Activated CD4-positive, alpha-beta T cell treated with anti-CD3 and anti-CD28 coated beads, Interleukin-2, amount 50 U/mL, for 16 hours (primary cell): ENCODE measurements around the gene PRMT5.

Experiments used
- DNase-seq: peaks from one replicate; pipeline ENCODE4 v3.0.0-alpha.2; 2020

Gene PRMT5

DNA sequence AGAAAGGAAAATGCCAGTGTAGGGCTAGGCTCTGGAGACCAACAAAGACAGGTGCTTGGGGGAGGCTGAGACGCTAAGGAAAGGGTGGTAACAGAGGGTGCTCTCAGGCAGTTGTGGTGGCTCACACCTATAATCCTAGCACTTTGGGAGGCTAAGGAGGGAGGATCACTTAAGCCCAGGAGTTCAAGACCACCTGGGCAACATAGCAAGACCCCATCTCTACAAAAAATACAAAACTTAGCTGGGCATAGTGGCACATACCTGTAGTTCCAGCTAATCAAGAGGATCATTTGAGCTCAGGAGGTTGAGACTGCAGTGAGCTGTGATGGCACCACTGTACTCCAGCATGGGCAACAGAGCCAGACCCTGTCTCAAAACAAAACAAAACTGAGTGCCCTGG lies 33.8 kb downstream of the PRMT5 start:
- no peak for DNase-seq

DNA sequence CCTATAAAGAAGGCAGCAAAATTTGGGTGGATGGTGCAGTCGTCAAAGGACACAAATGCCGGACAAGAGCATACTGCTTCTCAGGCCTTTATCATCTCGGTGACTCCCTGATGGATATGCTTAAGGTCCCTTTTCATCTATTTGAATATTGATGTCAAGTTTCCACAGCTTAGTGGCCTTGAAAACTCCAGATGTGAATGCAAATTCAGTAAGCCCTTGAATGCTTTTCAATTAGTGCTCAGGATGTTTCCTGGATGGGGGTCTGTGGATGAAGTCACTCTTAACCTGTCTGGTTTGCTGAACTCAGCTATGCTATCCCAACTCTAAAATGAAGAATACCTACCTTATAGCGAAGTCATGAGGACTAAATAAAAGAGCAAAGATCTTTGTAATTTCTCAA lies 35.5 kb downstream of the PRMT5 start:
- no peak for DNase-seq

DNA sequence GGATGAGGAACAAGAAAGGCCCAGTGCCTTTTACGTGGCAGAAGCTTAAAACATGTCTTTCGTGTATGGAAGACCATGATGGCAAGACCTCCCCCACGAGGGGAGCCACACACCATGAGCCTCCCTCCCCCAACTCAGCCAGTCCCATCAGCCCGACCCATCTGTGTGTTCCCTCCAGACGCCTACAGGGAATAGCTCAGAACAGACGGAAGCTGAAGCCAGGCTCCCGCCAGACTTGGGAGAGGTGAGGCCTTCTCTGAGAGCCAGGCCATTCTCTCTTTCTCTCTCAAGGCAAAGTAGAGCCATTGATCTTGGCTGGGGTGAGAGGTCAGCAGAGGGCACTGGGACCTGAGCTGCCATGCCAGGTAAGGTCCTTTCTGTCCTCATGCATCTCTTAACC lies 36.7 kb downstream of the PRMT5 start:
- DNase-seq, result no peak

DNA sequence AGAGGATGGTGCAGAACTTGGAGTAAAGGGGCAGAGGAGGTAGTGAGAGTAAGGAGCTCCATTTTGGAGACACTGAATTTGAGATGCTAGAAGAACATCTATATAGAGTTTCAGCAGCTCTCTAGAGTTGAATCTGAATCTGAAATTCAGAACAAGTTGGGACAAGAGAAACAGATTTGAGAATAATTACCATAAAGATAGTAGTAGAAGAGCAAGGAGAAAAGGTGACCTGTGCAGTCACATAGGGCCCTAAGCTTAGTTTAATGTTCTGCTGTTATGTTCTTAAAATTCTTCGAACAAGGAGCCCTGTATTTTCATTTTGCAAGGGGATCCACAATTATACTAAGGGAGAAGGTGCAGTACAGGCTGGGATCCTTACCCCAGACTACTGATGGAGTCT lies 38.8 kb downstream of the PRMT5 start:
- DNase-seq, result no peak

DNA sequence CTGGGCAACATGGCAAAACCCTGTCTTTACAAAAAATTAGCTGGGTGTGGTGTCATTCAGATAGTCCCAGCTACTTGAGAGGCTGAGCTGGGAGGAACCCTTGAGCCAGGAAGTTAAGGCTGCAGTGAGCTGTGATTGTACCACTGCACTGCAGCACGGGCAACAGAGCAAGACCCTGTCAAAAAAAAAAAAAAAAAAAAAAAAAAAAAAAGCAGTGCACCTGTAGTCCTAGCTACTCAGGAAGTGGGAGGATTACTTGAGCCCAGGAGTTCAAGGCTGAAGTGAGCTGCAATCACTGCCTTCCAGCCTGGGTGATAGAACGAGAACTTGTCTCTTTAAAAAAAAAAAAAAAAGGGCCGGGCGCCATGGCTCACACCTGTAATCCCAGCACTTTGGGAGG lies 40.5 kb downstream of the PRMT5 start:
- no peak for DNase-seq

DNA sequence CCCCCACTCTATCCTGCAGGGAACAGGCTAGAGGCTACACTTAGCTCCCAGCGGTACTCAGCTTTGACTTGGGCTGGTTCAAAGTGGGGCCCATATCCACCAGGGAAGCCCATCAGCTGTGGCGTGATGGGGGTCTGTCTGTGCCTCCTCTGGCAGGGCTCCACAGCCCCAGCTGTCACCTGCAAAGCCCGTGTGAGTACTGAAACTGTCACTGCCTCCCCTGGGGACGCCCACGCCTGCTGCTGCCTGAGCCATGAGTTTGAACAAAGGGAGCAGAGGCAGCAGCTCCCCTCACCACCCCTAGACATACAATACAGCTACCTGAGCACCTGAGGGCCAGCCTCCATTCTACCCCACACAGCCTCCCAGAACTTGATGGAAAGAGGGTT lies 41.2 kb downstream of the PRMT5 start:
- no peak for DNase-seq

DNA sequence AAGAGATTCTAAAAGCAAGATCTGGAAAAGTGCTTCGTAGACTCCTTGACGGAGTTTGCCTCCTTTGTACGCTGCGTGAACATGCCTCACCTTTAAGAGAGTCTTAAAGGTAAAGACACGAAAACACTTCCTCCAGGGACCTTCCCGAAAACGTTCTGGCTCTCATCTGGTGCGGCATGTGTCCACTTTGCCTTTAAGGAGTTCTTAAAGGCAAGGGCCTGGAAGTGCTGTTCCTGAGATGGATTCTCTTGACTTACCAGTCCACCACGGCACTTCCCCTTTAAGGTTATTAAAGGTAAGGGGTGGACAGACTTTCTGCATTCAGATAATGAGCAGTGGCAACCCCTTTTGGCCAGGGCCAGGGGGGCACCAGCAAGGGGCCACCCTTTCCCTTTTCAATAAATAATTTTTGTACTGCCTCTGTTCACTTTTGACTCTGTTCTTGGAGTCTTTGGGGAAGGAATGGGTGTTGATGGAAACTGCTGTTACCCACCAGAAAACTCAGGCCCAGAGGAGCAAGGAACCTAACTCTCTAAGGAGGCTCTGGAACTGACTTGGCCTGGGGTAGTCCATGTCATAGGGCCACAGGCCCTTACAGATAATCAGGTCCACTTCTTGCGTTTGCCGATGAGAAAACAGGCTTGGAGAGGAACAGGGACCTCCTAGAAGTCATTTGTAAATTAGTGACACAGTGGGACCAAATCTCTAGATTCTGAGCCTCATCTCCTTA lies 41.8 kb downstream of the PRMT5 start:
- peak; percentile 56 for DNase-seq

DNA sequence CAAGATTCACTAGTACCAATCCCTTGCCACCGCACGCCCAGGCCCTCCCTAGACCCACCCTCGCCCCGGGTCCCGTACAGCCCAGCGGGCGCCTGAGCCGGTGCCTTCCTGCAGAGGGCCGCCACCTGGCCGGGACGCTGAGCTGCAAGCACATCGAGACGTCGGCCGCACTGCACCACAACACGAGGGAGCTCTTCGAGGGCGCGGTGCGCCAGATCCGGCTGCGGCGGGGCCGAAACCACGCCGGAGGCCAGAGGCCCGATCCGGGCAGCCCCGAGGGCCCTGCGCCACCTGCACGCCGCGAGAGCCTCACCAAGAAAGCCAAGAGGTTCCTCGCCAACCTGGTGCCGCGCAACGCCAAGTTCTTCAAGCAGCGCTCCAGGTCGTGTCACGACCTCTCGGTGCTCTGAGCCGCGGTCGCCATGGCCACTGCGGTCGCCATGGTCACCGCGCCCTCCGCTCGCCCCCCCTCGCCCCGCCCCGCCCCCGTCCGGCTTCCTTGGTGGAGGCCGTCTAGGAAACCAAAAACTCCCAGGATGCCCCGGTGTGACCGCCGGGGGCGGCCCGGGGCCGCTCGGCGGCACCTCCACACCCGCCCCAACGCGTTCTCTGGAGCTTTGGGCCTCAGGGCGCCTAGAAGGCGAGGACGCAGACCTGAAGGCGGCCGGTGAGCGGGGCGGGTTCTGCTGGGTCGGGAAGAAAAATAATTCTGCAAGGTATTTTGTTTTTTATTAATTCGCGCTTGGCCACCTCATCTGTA lies 42.5 kb downstream of the PRMT5 start:
- peak; percentile 73 for DNase-seq

DNA sequence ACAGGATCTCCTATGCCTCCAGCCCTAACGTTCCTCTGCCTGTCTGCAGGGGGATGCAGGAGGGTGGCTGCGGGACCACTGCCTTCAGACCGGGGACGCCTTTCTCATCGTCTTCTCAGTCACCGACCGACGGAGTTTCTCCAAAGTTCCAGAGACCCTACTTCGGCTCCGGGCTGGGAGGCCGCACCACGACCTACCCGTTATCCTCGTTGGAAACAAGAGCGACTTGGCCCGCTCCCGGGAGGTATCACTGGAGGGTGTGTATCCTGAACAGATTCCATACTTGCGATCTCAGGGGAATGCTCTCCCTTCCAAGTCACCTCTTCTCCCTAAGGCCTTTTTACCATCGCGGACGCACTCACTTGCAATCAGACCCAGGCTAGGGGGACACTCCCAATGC lies 43.2 kb downstream of the PRMT5 start:
- DNase-seq, result no peak

DNA sequence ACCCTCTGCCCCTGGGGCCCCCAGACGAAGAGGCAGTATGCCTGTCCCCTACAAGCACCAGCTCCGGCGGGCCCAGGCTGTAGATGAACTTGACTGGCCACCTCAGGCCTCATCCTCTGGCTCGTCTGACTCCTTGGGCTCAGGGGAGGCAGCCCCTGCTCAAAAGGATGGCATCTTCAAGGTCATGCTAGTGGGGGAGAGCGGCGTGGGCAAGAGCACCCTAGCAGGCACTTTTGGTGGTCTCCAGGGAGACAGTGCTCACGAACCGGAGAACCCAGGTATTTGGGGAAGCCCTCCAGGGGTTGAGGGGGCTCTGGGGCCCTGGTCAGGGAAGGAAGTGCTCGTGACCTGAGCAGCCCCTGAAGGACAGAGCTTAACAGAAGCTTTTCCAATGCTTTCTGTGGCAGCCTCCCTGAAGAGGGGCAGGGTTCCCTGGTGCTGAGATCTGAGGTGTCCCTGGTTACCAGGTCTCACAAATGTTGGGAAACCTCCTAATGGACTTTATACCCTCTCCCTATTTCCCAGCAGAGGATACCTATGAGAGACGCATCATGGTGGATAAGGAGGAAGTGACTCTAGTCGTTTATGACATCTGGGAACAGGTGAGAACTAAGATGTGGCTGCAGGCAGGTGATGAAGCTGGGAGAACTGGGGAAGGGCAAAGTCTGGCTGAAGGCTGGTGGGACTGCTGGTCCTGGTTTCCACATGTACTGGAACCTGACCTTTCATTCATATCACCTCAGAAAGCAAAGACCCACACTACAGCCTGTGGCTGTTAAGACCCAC lies 44.2 kb downstream of the PRMT5 start:
- DNase-seq, result no peak

DNA sequence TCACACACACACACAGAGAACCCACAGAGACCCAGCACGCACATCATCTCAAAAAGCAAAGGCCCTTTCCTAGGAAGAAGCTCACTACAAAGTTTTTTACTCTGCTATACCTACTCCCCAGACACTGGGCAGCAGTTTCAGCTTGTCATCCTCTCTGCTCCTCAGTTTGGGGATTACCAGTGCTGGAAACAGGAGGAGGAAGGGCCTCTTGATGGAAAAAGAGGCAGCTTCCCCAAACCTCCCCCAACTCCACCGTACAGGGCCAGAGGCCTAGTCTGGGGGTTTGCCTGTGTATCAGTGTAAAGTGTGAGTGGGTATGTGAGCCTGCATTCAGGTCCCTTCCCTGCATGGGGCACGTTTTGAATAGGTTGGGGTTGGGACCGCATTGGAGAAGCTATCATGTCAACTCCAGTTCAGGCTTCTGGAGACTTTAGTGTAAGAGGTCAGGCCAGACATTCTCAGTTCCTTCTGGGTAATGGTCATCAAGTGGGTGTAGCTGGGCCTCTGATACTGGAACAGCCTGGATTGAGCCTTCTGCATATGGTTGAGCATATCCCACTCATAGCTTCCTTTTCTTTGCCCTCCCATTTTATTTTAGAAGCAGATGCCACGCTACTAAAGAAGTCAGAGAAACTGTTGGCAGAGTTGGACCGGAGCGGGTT lies 45.0 kb downstream of the PRMT5 start:
- DNase-seq, result no peak

DNA sequence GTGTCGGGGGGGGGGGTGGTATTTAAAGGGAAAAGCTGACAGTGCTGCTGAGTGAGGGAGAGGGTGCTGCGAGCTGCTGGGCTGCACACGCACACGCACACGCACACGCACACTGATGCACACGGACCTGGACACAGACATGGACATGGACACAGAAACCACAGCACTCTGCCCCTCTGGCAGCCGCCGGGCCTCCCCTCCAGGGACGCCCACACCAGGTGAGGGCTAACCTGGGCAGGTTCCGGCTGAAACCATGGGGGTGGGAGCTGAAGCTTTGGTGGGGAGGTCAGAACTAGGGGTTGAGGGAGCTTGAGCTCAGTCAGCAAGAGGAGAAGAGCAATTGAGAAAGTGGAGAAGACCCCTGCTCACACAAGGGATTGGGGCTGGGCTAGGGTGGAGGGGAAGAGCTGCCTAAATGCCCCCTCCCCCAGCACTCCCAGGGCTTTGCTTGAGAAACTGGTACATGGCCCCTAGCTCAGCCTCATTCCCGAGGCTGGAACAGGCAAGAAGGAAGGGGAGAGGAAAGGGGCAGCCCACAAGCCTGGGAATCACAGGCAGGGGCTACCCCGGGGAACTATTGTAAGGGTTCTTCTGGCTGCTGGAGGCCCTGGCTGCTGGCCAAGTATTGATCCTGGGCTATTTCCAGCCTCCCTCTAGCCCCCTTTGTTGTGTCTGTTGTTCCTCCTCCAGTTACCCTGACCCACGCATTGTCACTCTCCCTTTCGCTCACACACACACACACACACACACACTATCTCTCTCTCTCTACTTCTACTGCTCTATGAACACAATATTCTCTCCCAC lies 45.8 kb downstream of the PRMT5 start, which contains the start of gene REM2:
TSS of gene REM2 (plus strand) at position 50 of the 804 bp plus-strand sequence. CDS start at position 116, 66 bp downstream.
- DNase-seq, result no peak

DNA sequence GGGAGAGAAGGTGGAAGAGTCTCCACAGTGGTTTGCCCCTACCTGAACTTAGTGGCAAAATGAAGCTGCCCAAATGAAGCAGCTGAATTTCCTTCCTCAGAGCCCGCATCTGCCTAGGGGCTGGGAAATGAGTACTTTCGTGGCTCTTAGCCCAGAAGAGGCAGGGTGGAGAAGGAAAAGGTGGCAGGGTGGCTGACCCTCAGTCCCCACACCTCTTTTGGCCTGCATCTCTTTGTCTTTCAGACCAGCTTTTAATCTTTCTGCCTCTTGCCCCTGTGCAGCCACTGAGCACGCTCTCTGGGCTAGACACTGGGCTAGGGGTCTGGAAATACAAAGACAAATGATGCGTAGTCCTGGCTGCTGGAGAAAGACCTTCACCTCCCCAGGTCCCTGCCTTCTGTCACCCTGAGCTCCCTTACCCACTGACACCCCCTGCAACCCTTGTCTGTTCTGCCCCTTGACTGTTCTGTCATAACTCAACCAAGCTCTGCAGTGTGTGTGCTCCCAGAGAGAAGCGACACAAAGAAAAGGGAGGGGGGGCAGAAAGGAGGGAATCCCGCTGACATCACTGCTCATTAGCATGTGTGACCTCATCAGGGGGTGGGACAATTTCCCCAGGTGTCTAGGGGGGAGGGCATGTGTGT lies 46.5 kb downstream of the PRMT5 start:
- no peak for DNase-seq

DNA sequence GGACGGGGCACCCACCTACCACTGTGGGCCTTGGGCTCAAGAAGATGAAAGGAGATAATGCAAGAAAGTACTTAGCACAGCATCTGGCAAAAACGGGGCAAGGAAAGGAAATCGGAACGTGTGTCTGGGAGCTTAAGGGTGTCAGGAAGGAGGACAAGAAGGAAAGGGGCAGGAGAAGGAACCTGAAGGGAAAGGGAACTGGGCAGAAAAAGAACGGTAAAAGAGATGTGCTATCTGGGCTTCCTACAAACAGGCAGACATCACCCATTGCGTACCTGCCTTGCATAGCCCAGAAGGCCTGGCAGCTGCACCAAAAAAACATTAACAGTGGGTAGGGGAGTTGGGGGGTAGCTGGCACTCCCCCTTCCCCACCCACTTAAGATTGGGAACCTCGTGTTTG lies 47.1 kb downstream of the PRMT5 start:
- no peak for DNase-seq

DNA sequence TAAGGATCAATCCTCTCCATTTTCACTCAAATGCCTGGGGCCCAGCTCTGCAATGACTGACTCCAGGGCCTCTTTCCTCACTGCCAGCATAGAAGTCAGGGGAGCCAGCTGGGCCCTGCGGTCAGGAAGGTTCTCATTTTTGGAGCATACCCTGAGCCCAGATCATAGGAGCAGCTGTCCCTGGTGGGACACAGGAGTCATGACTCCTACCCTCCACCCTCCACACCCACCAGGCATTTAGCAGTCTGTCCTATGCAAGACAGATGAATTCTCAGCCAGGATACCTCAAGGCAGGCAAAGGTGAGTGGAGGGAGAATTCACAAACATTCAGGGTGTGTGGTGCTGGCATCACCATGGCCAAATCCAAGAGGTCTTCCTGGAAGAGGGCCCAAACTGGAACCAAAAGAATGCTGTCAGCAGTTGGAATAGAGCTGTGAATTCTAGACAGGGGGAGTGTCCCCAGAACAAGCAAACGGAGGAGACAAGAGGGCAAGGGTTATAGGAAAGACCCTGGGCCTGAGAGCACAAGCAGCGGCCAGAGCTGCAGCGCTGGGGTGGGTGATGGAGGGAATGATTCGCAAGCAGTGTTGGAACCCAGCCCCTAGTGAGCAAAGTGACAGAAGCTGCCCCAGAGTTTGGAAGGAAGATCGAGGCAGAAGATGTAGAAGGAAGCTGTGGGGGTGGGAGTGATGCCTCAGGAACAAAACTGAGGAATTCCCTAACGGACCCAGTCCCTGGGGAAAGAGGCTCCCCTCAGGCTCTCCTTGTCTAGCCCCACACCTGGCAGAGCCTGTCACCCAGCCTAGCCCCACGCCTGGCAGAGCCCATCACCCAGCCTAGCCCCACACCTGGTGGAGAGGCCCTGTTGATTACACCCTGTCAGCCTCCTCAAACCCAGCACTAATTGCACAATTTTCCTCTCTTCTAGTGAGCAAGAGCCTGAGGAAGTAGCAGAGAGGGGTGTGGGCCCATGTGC lies 50.6 kb downstream of the PRMT5 start:
- DNase-seq, result no peak

DNA sequence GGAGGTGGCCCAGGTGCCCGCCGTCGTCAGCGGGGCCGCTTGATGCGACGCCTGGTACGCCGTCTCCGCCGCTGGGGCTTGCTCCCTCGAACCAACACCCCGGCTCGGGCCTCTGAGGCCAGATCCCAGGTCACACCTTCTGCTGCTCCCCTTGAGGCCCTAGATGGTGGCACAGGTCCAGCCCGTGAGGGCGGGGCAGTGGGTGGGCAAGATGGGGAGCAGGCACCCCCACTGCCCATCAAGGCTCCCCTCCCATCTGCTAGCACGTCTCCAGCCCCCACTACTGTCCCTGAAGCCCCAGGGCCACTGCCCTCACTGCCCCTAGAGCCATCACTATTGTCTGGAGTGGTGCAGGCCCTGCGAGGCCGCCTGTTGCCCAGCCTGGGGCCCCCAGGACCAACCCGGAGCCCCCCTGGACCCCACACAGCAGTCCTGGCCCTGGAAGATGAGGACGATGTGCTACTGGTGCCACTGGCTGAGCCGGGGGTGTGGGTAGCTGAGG lies 52.1 kb downstream of the PRMT5 start:
- DNase-seq, result no peak

DNA sequence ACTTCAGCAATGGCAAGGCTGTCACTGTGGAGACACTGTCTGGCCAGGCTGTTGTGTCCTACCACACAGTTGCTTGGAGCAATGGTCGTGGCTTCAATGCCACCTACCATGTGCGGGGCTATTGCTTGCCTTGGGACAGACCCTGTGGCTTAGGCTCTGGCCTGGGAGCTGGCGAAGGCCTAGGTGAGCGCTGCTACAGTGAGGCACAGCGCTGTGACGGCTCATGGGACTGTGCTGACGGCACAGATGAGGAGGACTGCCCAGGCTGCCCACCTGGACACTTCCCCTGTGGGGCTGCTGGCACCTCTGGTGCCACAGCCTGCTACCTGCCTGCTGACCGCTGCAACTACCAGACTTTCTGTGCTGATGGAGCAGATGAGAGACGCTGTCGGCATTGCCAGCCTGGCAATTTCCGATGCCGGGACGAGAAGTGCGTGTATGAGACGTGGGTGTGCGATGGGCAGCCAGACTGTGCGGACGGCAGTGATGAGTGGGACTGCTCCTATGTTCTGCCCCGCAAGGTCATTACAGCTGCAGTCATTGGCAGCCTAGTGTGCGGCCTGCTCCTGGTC lies 53.3 kb downstream of the PRMT5 start:
- no peak for DNase-seq

DNA sequence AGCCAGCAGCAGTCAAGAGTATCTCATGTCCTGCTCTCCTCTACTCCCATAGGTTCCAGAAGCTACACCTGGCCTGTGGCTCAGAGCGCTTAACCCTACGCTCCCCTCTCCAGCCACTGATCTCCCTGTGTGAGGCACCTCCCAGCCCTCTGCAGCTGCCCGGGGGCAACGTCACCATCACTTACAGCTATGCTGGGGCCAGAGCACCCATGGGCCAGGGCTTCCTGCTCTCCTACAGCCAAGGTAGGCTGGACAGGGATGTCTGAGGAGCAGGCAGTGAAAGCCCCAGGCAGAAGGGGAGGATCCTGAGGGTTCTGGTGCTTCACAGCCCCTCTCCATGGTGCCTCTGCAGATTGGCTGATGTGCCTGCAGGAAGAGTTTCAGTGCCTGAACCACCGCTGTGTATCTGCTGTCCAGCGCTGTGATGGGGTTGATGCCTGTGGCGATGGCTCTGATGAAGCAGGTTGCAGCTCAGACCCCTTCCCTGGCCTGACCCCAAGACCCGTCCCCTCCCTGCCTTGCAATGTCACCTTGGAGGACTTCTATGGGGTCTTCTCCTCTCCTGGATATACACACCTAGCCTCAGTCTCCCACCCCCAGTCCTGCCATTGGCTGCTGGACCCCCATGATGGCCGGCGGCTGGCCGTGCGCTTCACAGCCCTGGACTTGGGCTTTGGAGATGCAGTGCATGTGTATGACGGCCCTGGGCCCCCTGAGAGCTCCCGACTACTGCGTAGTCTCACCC lies 54.0 kb downstream of the PRMT5 start:
- DNase-seq, result no peak
